ENCODE measurements around the gene ST6GAL1. TPM values are rescaled to one million over a fixed set of nuclear protein-coding genes. Genes with fewer than 3 reads are reported as not detected.

The ST6GAL1 gene
- total and polyA plus RNA-seq, 2 of the 13 experiments (the other 11 are each of a cell fraction or from before 2014, with no cell fraction given), result 79.9 to 164 TPM

GRCh38 chr3:186930641-186931531 lies 560 bp downstream of the ST6GAL1 start (continued):
- TF ChIP-seq TRIM22 (IDR thresholded peaks at IDR 0.05), result no peak
- peak; percentile 28 for TF ChIP-seq ZFY (CRISPR knock-in tag; IDR thresholded peaks at IDR 0.05)
- no peak for TF ChIP-seq SATB2 (CRISPR knock-in tag; IDR thresholded peaks at IDR 0.05)
- TF ChIP-seq ZBTB21 (CRISPR knock-in tag; IDR thresholded peaks at IDR 0.05), result no peak; the same call in 1 of the 2 replicates
- TF ChIP-seq SCMH1 (CRISPR knock-in tag; IDR thresholded peaks at IDR 0.05; ENCODE audit: borderline replicate concordance), result no peak
- TF ChIP-seq ZNF674 (CRISPR knock-in tag; IDR thresholded peaks at IDR 0.05; ENCODE audit: low read depth), result no peak
- TF ChIP-seq ZNF275 (CRISPR knock-in tag; IDR thresholded peaks at IDR 0.05; ENCODE audit: borderline replicate concordance), result no peak
- TF ChIP-seq ZNF747 (CRISPR knock-in tag; IDR thresholded peaks at IDR 0.05; ENCODE audit: borderline replicate concordance), result no peak
- 0 out of 2 replicates have a peak, but pooled peaks have one; percentile 34 for TF ChIP-seq SMYD3 (CRISPR knock-in tag; IDR thresholded peaks at IDR 0.05)
- peak; percentile 63; the same call in 1 of the 2 replicates for TF ChIP-seq BHLHE40 (IDR thresholded peaks at IDR 0.05; ENCODE audit: low read length)
- TF ChIP-seq ZNF816 (CRISPR knock-in tag; IDR thresholded peaks at IDR 0.05; ENCODE audit: borderline replicate concordance), result no peak
- TF ChIP-seq ZNF331 (CRISPR knock-in tag; IDR thresholded peaks at IDR 0.05), result no peak
- TF ChIP-seq ZNF18 (CRISPR knock-in tag; IDR thresholded peaks at IDR 0.05; ENCODE audit: insufficient replicate concordance), result peak; percentile 26
- peak; percentile 11; the same call in 1 of the 2 replicates for TF ChIP-seq ZNF761 (CRISPR knock-in tag; conservative IDR thresholded peaks at IDR 0.05)
- TF ChIP-seq TBX3 (IDR thresholded peaks at IDR 0.05; ENCODE audit: borderline replicate concordance), result no peak
- TF ChIP-seq ZNF432 (CRISPR knock-in tag; IDR thresholded peaks at IDR 0.05; ENCODE audit: borderline replicate concordance), result no peak
- peak; percentile 8 for TF ChIP-seq ASH2L (IDR thresholded peaks at IDR 0.05; ENCODE audit: insufficient read length, low read depth, low read length)
- TF ChIP-seq PCBP2 (optimal IDR thresholded peaks at IDR 0.05; ENCODE audit: low read depth, low read length, poor library complexity, severe bottlenecking), result no peak
- TF ChIP-seq ZNF414 (CRISPR knock-in tag; IDR thresholded peaks at IDR 0.05), result no peak
- no peak for TF ChIP-seq MIXL1 (CRISPR knock-in tag; IDR thresholded peaks at IDR 0.05)
- TF ChIP-seq ZNF775 (CRISPR knock-in tag; IDR thresholded peaks at IDR 0.05; ENCODE audit: borderline replicate concordance), result no peak
- TF ChIP-seq CEBPB (IDR thresholded peaks at IDR 0.05; ENCODE audit: borderline replicate concordance, low read depth, low read length), result no peak
- no peak; the same call in 1 of the 2 replicates for TF ChIP-seq ZNF225 (CRISPR knock-in tag; IDR thresholded peaks at IDR 0.05)
- TF ChIP-seq TGIF2 (CRISPR knock-in tag; IDR thresholded peaks at IDR 0.05), result peak; percentile 14; the same call in 1 of the 2 replicates
- 0 out of 2 replicates have a peak, but pooled peaks have one; percentile 19 for TF ChIP-seq ZMYM3 (CRISPR knock-in tag; IDR thresholded peaks at IDR 0.05)
- peak; percentile 64 for TF ChIP-seq ZFX (CRISPR knock-in tag; IDR thresholded peaks at IDR 0.05; ENCODE audit: low read depth)

Data from HepG2 (cell line).